ENCODE data around the gene TPTE2. TPM values are rescaled to one million over a fixed set of nuclear protein-coding genes. Genes with fewer than 3 reads are reported as not detected.

TPTE2 gene
- polyA plus RNA-seq, 1 of the 3 experiments (the other 2 are of a cell fraction) = not detected

DNA sequence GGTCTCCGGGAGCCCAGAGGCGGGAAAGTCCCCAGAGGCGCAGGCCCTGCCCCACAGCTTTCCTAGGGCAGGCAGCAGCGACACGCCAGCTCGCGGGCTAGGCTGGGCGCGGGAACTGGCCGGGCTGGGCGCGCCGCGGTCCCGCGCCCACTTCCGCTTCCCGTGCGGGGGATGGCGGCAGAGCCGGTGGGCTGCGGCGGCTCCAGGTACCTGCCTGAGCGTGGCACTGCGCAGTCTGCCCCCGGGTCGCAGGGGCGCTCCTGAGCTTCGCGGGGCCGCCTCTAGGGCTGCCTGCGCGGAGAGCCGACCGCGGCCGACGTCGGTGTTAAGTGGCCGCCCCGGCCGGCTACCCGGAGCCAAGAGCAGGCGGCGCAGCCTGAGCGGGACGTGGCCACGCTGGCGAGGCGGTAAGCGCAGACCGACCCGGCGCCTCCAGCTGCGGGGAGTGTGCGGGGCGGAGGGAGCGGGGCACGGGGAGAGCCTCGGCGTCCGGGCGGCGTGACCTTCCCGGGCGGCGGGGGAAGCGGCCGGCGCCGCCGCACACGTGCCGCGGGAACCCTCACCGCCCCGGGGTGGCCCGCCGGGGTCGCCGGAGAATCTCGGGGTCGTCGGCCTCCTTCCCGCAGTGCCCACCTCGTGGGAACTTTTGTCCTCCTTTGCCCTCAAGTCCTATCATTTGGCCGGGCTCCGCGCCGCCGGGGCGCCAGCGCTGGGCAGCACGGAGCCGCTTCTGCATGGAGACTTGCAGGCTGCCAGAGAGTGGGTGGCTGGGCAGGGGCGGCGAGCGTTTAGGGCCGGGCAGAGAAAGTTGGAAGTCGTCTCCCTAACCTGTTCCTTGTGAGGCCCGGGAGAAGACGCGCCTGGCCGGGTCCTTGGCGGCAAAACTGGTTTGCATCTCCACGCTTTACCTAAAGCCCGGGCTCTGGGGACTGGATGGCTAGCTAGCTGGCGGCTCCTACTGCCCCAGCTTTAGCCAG is 40.7 kb upstream of the TPTE2 start (continued):
- peak; percentile 47 for TF ChIP-seq MXI1 (IDR thresholded peaks at IDR 0.05; ENCODE audit: low read depth, low read length)
- no peak; the same call in 1 of the 2 replicates for TF ChIP-seq TCF12 (IDR thresholded peaks at IDR 0.05)
- peak; percentile 63 for TF ChIP-seq GABPA (IDR thresholded peaks at IDR 0.05; ENCODE audit: low read depth)
- TF ChIP-seq RAD21 (IDR thresholded peaks at IDR 0.05; ENCODE audit: low read length) = no peak; the same call in 1 of the 2 replicates
- TF ChIP-seq, protein P1, sequence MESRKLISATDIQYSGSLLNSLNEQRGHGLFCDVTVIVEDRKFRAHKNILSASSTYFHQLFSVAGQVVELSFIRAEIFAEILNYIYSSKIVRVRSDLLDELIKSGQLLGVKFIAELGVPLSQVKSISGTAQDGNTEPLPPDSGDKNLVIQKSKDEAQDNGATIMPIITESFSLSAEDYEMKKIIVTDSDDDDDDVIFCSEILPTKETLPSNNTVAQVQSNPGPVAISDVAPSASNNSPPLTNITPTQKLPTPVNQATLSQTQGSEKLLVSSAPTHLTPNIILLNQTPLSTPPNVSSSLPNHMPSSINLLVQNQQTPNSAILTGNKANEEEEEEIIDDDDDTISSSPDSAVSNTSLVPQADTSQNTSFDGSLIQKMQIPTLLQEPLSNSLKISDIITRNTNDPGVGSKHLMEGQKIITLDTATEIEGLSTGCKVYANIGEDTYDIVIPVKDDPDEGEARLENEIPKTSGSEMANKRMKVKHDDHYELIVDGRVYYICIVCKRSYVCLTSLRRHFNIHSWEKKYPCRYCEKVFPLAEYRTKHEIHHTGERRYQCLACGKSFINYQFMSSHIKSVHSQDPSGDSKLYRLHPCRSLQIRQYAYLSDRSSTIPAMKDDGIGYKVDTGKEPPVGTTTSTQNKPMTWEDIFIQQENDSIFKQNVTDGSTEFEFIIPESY (IDR thresholded peaks at IDR 0.05; ENCODE audit: borderline replicate concordance, low read depth) = no peak
- TF ChIP-seq, protein P2, sequence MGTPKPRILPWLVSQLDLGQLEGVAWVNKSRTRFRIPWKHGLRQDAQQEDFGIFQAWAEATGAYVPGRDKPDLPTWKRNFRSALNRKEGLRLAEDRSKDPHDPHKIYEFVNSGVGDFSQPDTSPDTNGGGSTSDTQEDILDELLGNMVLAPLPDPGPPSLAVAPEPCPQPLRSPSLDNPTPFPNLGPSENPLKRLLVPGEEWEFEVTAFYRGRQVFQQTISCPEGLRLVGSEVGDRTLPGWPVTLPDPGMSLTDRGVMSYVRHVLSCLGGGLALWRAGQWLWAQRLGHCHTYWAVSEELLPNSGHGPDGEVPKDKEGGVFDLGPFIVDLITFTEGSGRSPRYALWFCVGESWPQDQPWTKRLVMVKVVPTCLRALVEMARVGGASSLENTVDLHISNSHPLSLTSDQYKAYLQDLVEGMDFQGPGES (IDR thresholded peaks at IDR 0.05; ENCODE audit: low read depth, low read length) = no peak
- peak; percentile 13; the same call in 1 of the 2 replicates for TF ChIP-seq SIN3A (IDR thresholded peaks at IDR 0.05; ENCODE audit: borderline replicate concordance, low read depth, low read length)
- no peak for TF ChIP-seq TAF1 (IDR thresholded peaks at IDR 0.05; ENCODE audit: borderline replicate concordance, low read depth, low read length)
- TF ChIP-seq EP300 (IDR thresholded peaks at IDR 0.05; ENCODE audit: borderline replicate concordance in 1 of 2, low read depth in 1 of 2, low read length in 1 of 2) = no peak

DNA sequence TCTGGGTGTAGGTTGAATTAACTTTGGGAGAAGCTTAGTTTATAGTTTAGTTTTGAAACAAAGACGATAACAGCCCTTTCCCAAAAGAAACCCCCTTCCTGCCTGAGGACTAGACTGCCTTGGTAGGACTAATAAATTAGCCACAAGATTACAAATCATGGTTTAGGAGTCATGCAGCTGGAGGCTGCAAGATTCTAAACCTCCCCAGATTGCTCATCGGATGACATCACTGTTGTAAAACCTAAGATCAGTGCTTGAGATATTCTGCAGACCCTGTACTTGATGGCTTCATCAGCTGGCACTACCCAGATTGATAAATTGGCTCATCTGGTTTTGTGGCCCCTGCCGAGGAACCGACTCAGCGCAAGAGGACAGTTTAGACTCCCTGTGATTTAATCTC is 36.2 kb upstream of the TPTE2 start:
- H3F3A ChIP-seq (replicated peaks; ENCODE audit: insufficient read depth) = no peaks in the 10 kb centered on the region
- peak overlapping the region; percentile 52; the same call in 1 of the 2 replicates for H2AFZ ChIP-seq (ENCODE audit: low read depth)
- no peaks in the 10 kb centered on the region for H3K27me3 ChIP-seq (ENCODE audit: insufficient read depth)
- H3K9me3 ChIP-seq = no peaks in the 10 kb centered on the region
- no peaks in the 10 kb centered on the region for H3K36me3 ChIP-seq (replicated peaks in 1 of 2; ENCODE audit: control insufficient read depth in 1 of 2, insufficient read depth in 2 of 2, low read length in 1 of 2)
- peaks cover 4% of the 10 kb centered on the region; the same call in 1 of the 2 replicates for H3K79me2 ChIP-seq (ENCODE audit: insufficient read depth)
- POLR2A ChIA-PET = no interaction called here
- DNase-seq = no peak
- 27% methylated on average over 5 of the region's 5 CpGs for WGBS (ENCODE audit: low lambda C conversion rate)
- H3K9me2 ChIP-seq = no peaks in the 10 kb centered on the region
- H3K4me1 ChIP-seq (ENCODE audit: control insufficient read depth in 1 of 2, insufficient read depth in 2 of 2, low read depth in 1 of 2, low read length in 1 of 2) = no peaks in the 10 kb centered on the region; a peak in 1 of 4 replicates
- CTCF ChIA-PET = interaction anchor here (2.2 kb wide), 1 partner anchor 10 kb away, joined by 16 read pairs; no protein-coding TSS in a partner anchor
- H3K4me3 ChIP-seq (ENCODE audit: low read depth in 2 of 2, low read length in 1 of 2) = no peak overlapping the region
- H3K9ac ChIP-seq = no peak overlapping the region
- TF ChIP-seq JUND (IDR thresholded peaks at IDR 0.05) = peak; percentile 40; the same call in 1 of the 2 replicates
- no peak for TF ChIP-seq RXRA (IDR thresholded peaks at IDR 0.05; ENCODE audit: borderline replicate concordance, low read depth)
- TF ChIP-seq GABPA (IDR thresholded peaks at IDR 0.05; ENCODE audit: low read depth) = no peak
- TF ChIP-seq, protein P3, sequence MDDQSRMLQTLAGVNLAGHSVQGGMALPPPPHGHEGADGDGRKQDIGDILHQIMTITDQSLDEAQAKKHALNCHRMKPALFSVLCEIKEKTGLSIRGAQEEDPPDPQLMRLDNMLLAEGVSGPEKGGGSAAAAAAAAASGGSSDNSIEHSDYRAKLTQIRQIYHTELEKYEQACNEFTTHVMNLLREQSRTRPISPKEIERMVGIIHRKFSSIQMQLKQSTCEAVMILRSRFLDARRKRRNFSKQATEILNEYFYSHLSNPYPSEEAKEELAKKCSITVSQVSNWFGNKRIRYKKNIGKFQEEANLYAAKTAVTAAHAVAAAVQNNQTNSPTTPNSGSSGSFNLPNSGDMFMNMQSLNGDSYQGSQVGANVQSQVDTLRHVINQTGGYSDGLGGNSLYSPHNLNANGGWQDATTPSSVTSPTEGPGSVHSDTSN (IDR thresholded peaks at IDR 0.05) = peak; percentile 79
- TF ChIP-seq EZH2phosphoT487 (IDR thresholded peaks at IDR 0.05; ENCODE audit: borderline replicate concordance, low read depth) = no peak
- no peak for TF ChIP-seq NFIC (IDR thresholded peaks at IDR 0.05; ENCODE audit: borderline replicate concordance)
- TF ChIP-seq, protein P2 (IDR thresholded peaks at IDR 0.05; ENCODE audit: low read depth, low read length) = no peak
- TF ChIP-seq EP300 (IDR thresholded peaks at IDR 0.05; ENCODE audit: borderline replicate concordance in 1 of 2, low read depth in 1 of 2, low read length in 1 of 2) = 0 out of 4 replicates have a peak, but pooled peaks of 1 of the 2 experiments have one; percentile 40
- no peak for TF ChIP-seq SMC3 (IDR thresholded peaks at IDR 0.05; ENCODE audit: low read depth, low read length)
- TF ChIP-seq POLR2AphosphoS5 (IDR thresholded peaks at IDR 0.05; ENCODE audit: low read depth, low read length) = no peak
- TF ChIP-seq, protein P4, sequence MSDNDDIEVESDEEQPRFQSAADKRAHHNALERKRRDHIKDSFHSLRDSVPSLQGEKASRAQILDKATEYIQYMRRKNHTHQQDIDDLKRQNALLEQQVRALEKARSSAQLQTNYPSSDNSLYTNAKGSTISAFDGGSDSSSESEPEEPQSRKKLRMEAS (IDR thresholded peaks at IDR 0.05; ENCODE audit: low read depth) = no peak
- TF ChIP-seq FOSL2 (IDR thresholded peaks at IDR 0.05; ENCODE audit: borderline replicate concordance, low read depth) = peak; percentile 50; the same call in 1 of the 2 replicates
- peak; percentile 82 for TF ChIP-seq TCF12 (IDR thresholded peaks at IDR 0.05)
- no peak for TF ChIP-seq GATA2 (CRISPR knock-in tag; IDR thresholded peaks at IDR 0.05)
- H3K27ac ChIP-seq (ENCODE audit: low read depth in 2 of 2, low read length in 1 of 2) = no peak overlapping the region
- 0 out of 2 replicates have a peak overlapping the region, but pooled peaks have one; percentile 6 for H3K4me2 ChIP-seq
- H4K20me1 ChIP-seq (ENCODE audit: insufficient read depth) = no peaks in the 10 kb centered on the region

Measured in SK-N-SH (cell line).